Fibroblast of gingiva (primary cell): ENCODE results near the gene FHIP1A.

Experiments used
- DNase-seq: peaks from one replicate; pipeline ENCODE4 v3.0.0-alpha.2; 2011; ENCODE audit warnings: low read depth

The FHIP1A gene

DNA sequence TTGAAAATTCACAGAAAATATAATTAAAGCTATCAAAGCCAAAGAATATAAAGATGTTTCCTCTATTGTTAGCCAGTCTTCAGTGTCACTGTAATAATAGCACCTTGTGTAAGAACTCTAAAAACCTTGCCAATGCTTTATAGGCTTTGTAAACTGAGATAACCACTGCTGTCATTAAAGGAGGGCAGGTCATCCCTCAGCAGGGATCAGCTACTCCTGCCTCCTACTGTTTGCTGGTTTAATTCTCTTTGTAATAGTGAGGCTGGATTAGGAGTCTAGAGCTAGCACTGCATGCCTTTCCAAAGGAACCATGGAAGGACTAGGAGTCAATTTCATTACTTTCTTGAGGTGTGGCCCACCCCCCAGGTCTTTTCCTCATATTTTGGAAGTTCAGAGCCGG is 46.2 kb downstream of the FHIP1A start:
- no peak for DNase-seq

GRCh38 chr4:151458148-151458547 is 49.2 kb downstream of the FHIP1A start:
- DNase-seq, result no peak
